Caco-2 (cell line): ENCODE data around the gene DGKA. TPM values are rescaled to one million over a fixed set of nuclear protein-coding genes. Genes with fewer than 3 reads are reported as not detected.
"Not testable (repeated sequence)": the region's sequence is repeated elsewhere in the genome, so short reads cannot be mapped to it uniquely, and the experiment has no call there.

Source experiments
- BruUV-seq: library from RNA; stranded (reverse); fragments of 400-500 nt; replicated peaks from 2 replicates; lab custom pipeline; 2021; lab: Mats Ljungman, UMichigan
- CTCF ChIA-PET: fragments of 300-600 bp; sonication (Branson Sonifier 250); formaldehyde crosslinking; loops from one replicate; lab custom pipeline; 2022; ENCODE audit warnings: antibody characterized with exemption; lab: Charles Lee
- POLR2A ChIA-PET: fragments of 300-600 bp; sonication (Branson Sonifier 250); formaldehyde crosslinking; loops from one replicate; lab custom pipeline; 2022; ENCODE audit warnings: antibody characterized with exemption; lab: Charles Lee
- DNase-seq, 2 experiments: peaks; one replicate each; pipeline versions ENCODE4 v3.0.0 to v3.0.0-alpha.2; 2020 to 2022
- H3K27me3 ChIP-seq: replicated peaks from 2 replicates; pipeline ENCODE4 v1.6.0; 2011; ENCODE audit warnings: low read length; ENCODE audit not compliant: control insufficient read depth, insufficient read depth
- H3K36me3 ChIP-seq: 2 replicates; pipeline ENCODE4 v1.5.1; 2011; ENCODE audit warnings: low read length; ENCODE audit not compliant: control insufficient read depth, insufficient read depth
- H3K4me1 ChIP-seq: fragments of 250-450 bp; sonication (Bioruptor Pico); 2 replicates; pipeline ENCODE4 v1.5.1; 2020; ENCODE audit warnings: mild to moderate bottlenecking
- H3K4me3 ChIP-seq: 2 replicates; pipeline ENCODE4 v1.5.1; 2011; ENCODE audit warnings: low read depth, mild to moderate bottlenecking, control low read depth, low read length
- H3K9me3 ChIP-seq: fragments of 250-450 bp; sonication (Bioruptor Pico); 2 replicates; pipeline ENCODE4 v1.5.1; 2020; ENCODE audit warnings: mild to moderate bottlenecking, moderate library complexity
- H3K27ac Mint-ChIP-seq: one replicate; pipeline ENCODE4 v1.8.0; 2022; ENCODE audit warnings: mixed read lengths; ENCODE audit not compliant: unreplicated experiment
- H3K27me3 Mint-ChIP-seq: one replicate; pipeline ENCODE4 v1.8.0; 2022; ENCODE audit warnings: mixed read lengths; ENCODE audit not compliant: insufficient read depth, unreplicated experiment
- H3K36me3 Mint-ChIP-seq: one replicate; pipeline ENCODE4 v1.8.0; 2022; ENCODE audit warnings: mild to moderate bottlenecking, mixed read lengths; ENCODE audit not compliant: insufficient read depth, unreplicated experiment
- H3K4me1 Mint-ChIP-seq: one replicate; pipeline ENCODE4 v1.8.0; 2022; ENCODE audit warnings: low read depth, mixed read lengths; ENCODE audit not compliant: unreplicated experiment
- H3K4me3 Mint-ChIP-seq: one replicate; pipeline ENCODE4 v1.8.0; 2022; ENCODE audit warnings: mild to moderate bottlenecking, moderate library complexity, mixed read lengths; ENCODE audit not compliant: unreplicated experiment
- H3K9me3 Mint-ChIP-seq: one replicate; pipeline ENCODE4 v1.8.0; 2022; ENCODE audit warnings: mixed read lengths; ENCODE audit not compliant: unreplicated experiment
- intact Hi-C: fragments of 100-400 bp; cut with micrococcal nuclease; formaldehyde crosslinking; loops from one replicate; pipeline ENCODE4 v1.10.0; 2022; ENCODE audit not compliant: unreplicated experiment
- total RNA-seq: library from RNA; stranded (reverse); gene quantifications from 2 replicates; pipeline ENCODE4 v1.2.3, GENCODE V29; 2022
- TF ChIP-seq, protein P1 (sequence below), 2 experiments: fragments of 200-600 bp in 1 of 2; IDR thresholded peaks; 1 replicate in 1 of 2; 2 replicates in 1 of 2; pipeline versions ENCODE4 v1.5.1 to v1.8.0; 2011 to 2022; ENCODE audit warnings: antibody characterized with exemption in 1 of 2, control low read depth in 1 of 2, inconsistent platforms in 1 of 2, low read depth in 1 of 2, low read length in 1 of 2, mild to moderate bottlenecking in 1 of 2, moderate library complexity in 1 of 2; ENCODE audit not compliant: insufficient read depth in 1 of 2, severe bottlenecking in 1 of 2, unreplicated experiment in 1 of 2

The DGKA gene
- total RNA-seq, 1 experiment from 2014 or later: 22.2 TPM

DNA sequence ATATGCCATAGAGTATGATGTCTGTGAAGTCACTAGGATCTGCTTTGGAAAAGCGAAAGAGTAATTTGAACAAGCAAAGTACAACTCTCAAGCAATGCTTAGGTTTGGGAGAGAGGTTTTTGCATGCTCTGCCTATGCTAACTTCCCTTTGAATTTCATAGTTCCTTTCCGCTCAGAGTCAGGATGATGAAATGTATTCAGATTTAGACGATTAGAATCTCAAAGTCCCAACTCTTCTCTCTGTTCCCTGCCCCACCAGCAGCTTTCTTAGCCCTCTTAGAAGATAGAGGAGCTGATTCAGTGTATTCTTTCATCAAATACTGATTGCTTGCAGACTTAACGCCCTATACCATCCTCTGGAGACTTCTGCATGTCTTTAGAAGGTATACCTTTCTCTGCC lies 54.4 kb downstream of the DGKA start:
- CTCF ChIA-PET: interaction anchor here (0.6 kb wide), 1 partner anchor 10 kb away, joined by 6 read pairs; no protein-coding TSS in a partner anchor
- Mint-ChIP-seq H3K4me3 (no peak overlapping the region), H3K9me3 (no peaks in the 10 kb centered on the region), H3K36me3 (peaks cover 69% of the 10 kb centered on the region), H3K27ac (no peak overlapping the region), H3K27me3 (no peaks in the 10 kb centered on the region), H3K4me1 (no peaks in the 10 kb centered on the region)
- Histone ChIP-seq H3K27me3 (no peaks in the 10 kb centered on the region), H3K4me3 (no peak overlapping the region), H3K4me1 (no peaks in the 10 kb centered on the region), H3K9me3 (no peaks in the 10 kb centered on the region), H3K36me3 (peaks cover 3% of the 10 kb centered on the region)
- TF ChIP-seq, protein P1, sequence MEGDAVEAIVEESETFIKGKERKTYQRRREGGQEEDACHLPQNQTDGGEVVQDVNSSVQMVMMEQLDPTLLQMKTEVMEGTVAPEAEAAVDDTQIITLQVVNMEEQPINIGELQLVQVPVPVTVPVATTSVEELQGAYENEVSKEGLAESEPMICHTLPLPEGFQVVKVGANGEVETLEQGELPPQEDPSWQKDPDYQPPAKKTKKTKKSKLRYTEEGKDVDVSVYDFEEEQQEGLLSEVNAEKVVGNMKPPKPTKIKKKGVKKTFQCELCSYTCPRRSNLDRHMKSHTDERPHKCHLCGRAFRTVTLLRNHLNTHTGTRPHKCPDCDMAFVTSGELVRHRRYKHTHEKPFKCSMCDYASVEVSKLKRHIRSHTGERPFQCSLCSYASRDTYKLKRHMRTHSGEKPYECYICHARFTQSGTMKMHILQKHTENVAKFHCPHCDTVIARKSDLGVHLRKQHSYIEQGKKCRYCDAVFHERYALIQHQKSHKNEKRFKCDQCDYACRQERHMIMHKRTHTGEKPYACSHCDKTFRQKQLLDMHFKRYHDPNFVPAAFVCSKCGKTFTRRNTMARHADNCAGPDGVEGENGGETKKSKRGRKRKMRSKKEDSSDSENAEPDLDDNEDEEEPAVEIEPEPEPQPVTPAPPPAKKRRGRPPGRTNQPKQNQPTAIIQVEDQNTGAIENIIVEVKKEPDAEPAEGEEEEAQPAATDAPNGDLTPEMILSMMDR (IDR thresholded peaks at IDR 0.05; ENCODE audit: insufficient read depth in 1 of 2, low read depth in 1 of 2, low read length in 1 of 2, severe bottlenecking in 1 of 2, unreplicated experiment in 1 of 2): no peak
- intact Hi-C loops: no loop called here
- BruUV-seq: no TSS peak
- POLR2A ChIA-PET: no interaction called here
- no peak for DNase-seq

DNA sequence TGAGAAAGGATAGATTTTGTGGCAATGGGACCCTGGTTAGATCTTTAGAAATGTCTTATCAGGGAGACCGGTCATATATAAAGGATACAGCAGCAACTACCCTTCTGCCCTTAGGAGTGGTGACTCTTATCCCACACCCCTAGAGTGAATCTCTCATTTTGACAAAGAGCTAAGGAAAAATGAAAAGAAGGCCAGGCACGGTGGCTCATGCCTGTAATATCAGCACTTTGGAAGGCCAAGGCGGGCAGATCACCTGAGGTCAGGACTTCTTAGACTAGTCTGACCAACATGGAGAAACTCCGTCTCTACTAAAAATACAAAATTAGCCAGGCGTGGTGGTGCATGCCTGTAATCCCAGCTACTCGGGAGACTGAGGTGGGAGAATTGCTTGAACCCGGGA lies 55.0 kb downstream of the DGKA start:
- H3K4me1 ChIP-seq, BruUV-seq, H3K27ac Mint-ChIP-seq, H3K4me3 ChIP-seq, H3K36me3 ChIP-seq, H3K4me1 Mint-ChIP-seq, H3K9me3 ChIP-seq, H3K27me3 ChIP-seq, POLR2A ChIA-PET, intact Hi-C loops, H3K4me3 Mint-ChIP-seq, CTCF ChIA-PET, H3K9me3 Mint-ChIP-seq, DNase-seq, H3K27me3 Mint-ChIP-seq: not testable (repeated sequence)
- H3K36me3 Mint-ChIP-seq: peaks cover 75% of the 10 kb centered on the region

DNA sequence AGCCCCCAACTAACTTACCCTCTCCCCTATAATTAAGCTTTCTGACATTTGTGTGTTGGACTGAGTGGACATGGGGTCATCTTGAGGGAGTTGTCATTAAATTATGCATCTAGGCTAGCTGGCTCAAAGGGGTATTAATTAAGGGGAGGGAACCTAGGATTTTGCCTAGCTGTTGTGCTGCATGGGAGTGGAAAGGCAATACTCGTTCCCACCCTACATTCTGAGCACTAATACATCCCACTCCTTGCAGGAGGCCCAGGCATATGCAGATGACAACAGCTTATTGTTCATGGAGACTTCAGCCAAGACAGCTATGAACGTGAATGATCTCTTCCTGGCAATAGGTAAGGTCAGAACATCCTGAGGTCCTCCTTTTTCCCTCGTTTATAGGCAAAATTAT lies 60.1 kb downstream of the DGKA start:
- H3K36me3 ChIP-seq: peaks cover 3% of the 10 kb centered on the region
- CTCF ChIA-PET: interaction anchor here (0.5 kb wide), 1 partner anchor 102 kb away, joined by 4 read pairs; no protein-coding TSS in a partner anchor
- H3K27me3 ChIP-seq: no peaks in the 10 kb centered on the region
- Mint-ChIP-seq H3K9me3 (no peaks in the 10 kb centered on the region), H3K4me3 (no peak overlapping the region), H3K27ac (peak overlapping the region; percentile 59), H3K27me3 (no peaks in the 10 kb centered on the region), H3K4me1 (peaks cover 4% of the 10 kb centered on the region), H3K36me3 (peaks cover 75% of the 10 kb centered on the region)
- H3K4me3 ChIP-seq: no peak overlapping the region
- TF ChIP-seq, protein P1 (IDR thresholded peaks at IDR 0.05; ENCODE audit: insufficient read depth in 1 of 2, low read depth in 1 of 2, low read length in 1 of 2, severe bottlenecking in 1 of 2, unreplicated experiment in 1 of 2): no peak
- H3K4me1 ChIP-seq: no peaks in the 10 kb centered on the region
- POLR2A ChIA-PET: no interaction called here
- intact Hi-C loops: no loop called here
- H3K9me3 ChIP-seq: no peaks in the 10 kb centered on the region
- no TSS peak for BruUV-seq
- DNase-seq: no peak
